HepG2 (cell line): ENCODE measurements around the gene CXCR4. TPM values are rescaled to one million over a fixed set of nuclear protein-coding genes. Genes with fewer than 3 reads are reported as not detected.
A peak's percentile ranks its signal among the peaks of the same experiment; 100 is the strongest.

Source experiments
- ATAC-seq: fragments of 200-7000 bp; cut with Tn5 transposase; 3 replicates; pipeline ENCODE4 v1.9.1; 2020; ENCODE audit warnings: mild to moderate bottlenecking, moderate library complexity
- BruUV-seq: library from RNA; stranded (reverse); fragments of 400-500 nt; replicated peaks from 2 replicates; lab custom pipeline; 2021; lab: Mats Ljungman, UMichigan
- CTCF ChIA-PET: fragments of 300-600 bp; formaldehyde crosslinking; extraction: SDS; loops from one replicate; lab custom pipeline; 2021; ENCODE audit warnings: low total read pairs, inconsistent platforms, low intra/inter-chr PET ratio; lab: Yijun Ruan, JAX
- POLR2A ChIA-PET: fragments of 350-600 bp; sonication (Branson Sonifier 250); formaldehyde crosslinking; loops from one replicate; lab custom pipeline; 2020; ENCODE audit warnings: antibody characterized with exemption, inconsistent platforms; lab: Yijun Ruan, JAX
- DNase-seq: peaks from one replicate; pipeline ENCODE4 v3.0.0-alpha.2; 2015; ENCODE audit warnings: low spot score
- FAIRE-seq: peaks from 3 replicates; lab custom pipeline; 2011; peaks lifted over from hg19 to GRCh38; lab: Jason Lieb, UNC
- H2AFZ ChIP-seq: one replicate; pipeline ENCODE4 v1.6.1; 2011; ENCODE audit warnings: low read length, inconsistent platforms
- H3K27ac ChIP-seq: fragments of 300-600 bp; 3 replicates; pipeline ENCODE4 v1.8.0; 2011; ENCODE audit warnings: mixed run types, mild to moderate bottlenecking, mixed read lengths, low read length, inconsistent platforms; ENCODE audit not compliant: insufficient read depth; ENCODE audit errors: extremely low read length
- H3K27me3 ChIP-seq, 2 experiments: fragments of 200-600 bp in 1 of 2; 2 replicates in 1 of 2; 3 replicates in 1 of 2; pipeline versions ENCODE4 v1.6.0 to v1.8.0; 2011; ENCODE audit warnings: low read length in 2 of 2, mild to moderate bottlenecking in 2 of 2, moderate library complexity in 2 of 2, inconsistent platforms in 1 of 2; ENCODE audit not compliant: insufficient read depth in 2 of 2, control insufficient read depth in 1 of 2
- H3K36me3 ChIP-seq, 2 experiments: fragments of 200-600 bp in 1 of 2; replicated peaks in 1 of 2; 2 replicates in 1 of 2; 3 replicates in 1 of 2; pipeline versions ENCODE4 v1.5.1 to v1.8.0; 2011; ENCODE audit warnings: low read length in 2 of 2, inconsistent platforms in 1 of 2; ENCODE audit not compliant: insufficient read depth in 2 of 2, control insufficient read depth in 1 of 2
- H3K4me1 ChIP-seq: 2 replicates; pipeline ENCODE4 v1.5.1; 2012; ENCODE audit warnings: low read length, inconsistent platforms; ENCODE audit not compliant: insufficient read depth
- H3K4me2 ChIP-seq: 2 replicates; pipeline ENCODE4 v1.6.0; 2011; ENCODE audit warnings: low read depth, low read length, inconsistent platforms
- H3K4me3 ChIP-seq, 3 experiments: fragments of 200-600 bp in 1 of 3; sonication (generic), shearing (Covaris generic) in 1 of 3; replicated peaks in 1 of 3; 2 replicates each; pipeline ENCODE4 v1.5.1; 2011 to 2016; ENCODE audit warnings: low read length in 3 of 3, inconsistent platforms in 2 of 3, low read depth in 2 of 3, mild to moderate bottlenecking in 2 of 3, control low read depth in 1 of 3, mixed read lengths in 1 of 3; ENCODE audit not compliant: insufficient read depth in 1 of 3
- H3K79me2 ChIP-seq: one replicate; pipeline ENCODE4 v1.6.1; 2011; ENCODE audit warnings: low read length, inconsistent platforms; ENCODE audit not compliant: insufficient read depth
- H3K9ac ChIP-seq: 2 replicates; pipeline ENCODE4 v1.6.0; 2011; ENCODE audit warnings: mild to moderate bottlenecking, low read depth, low read length, inconsistent platforms; ENCODE audit not compliant: insufficient read depth
- H3K9me3 ChIP-seq: 2 replicates; pipeline ENCODE4 v1.5.1; 2012; ENCODE audit warnings: mild to moderate bottlenecking, low read length
- H4K20me1 ChIP-seq: 2 replicates; pipeline ENCODE4 v1.6.0; 2011; ENCODE audit warnings: inconsistent platforms, mild to moderate bottlenecking, low read length, moderate library complexity; ENCODE audit not compliant: insufficient read depth
- ADNP ChIP-seq: sonication (generic); formaldehyde crosslinking; IDR thresholded peaks from 2 replicates; pipeline ENCODE4 v1.4.0; 2020; ENCODE audit warnings: missing genetic modification reagents
- FOSL1 ChIP-seq: sonication (generic); formaldehyde crosslinking; IDR thresholded peaks from 2 replicates; pipeline ENCODE4 v1.9.0; 2021; ENCODE audit warnings: missing genetic modification reagents, borderline replicate concordance
- GLI4 ChIP-seq: sonication (generic); formaldehyde crosslinking; IDR thresholded peaks from 2 replicates; pipeline ENCODE4 v1.5.1; 2020; ENCODE audit warnings: missing genetic modification reagents, mild to moderate bottlenecking, moderate library complexity, borderline replicate concordance
- HDAC6 ChIP-seq: fragments of 200-600 bp; sonication (generic); IDR thresholded peaks from 2 replicates; pipeline ENCODE4 v1.7.0; 2017; ENCODE audit warnings: mild to moderate bottlenecking, antibody characterized with exemption, low read length, low read depth
- NFYC ChIP-seq: IDR thresholded peaks from 2 replicates; pipeline ENCODE4 v1.6.1; 2016; ENCODE audit warnings: missing genetic modification reagents, missing compliant biosample characterization
- SMARCC2 ChIP-seq: fragments of 450-650 bp; IDR thresholded peaks from 2 replicates; pipeline ENCODE4 v1.6.1; 2017; ENCODE audit warnings: antibody characterized with exemption, mild to moderate bottlenecking
- TGIF2 ChIP-seq: IDR thresholded peaks from 2 replicates; pipeline ENCODE4 v1.6.1; 2016; ENCODE audit warnings: control low read depth, missing compliant biosample characterization
- TRAFD1 ChIP-seq: sonication (generic); formaldehyde crosslinking; IDR thresholded peaks from 2 replicates; pipeline ENCODE4 v1.5.1; 2020; ENCODE audit warnings: missing genetic modification reagents, mild to moderate bottlenecking, borderline replicate concordance
- TRIM24 ChIP-seq: sonication (generic); formaldehyde crosslinking; IDR thresholded peaks from 2 replicates; pipeline ENCODE4 v1.8.0; 2022; ENCODE audit warnings: mild to moderate bottlenecking, missing genetic modification reagents
- ZNF180 ChIP-seq: sonication (generic); formaldehyde crosslinking; IDR thresholded peaks from 2 replicates; pipeline ENCODE4 v1.4.0; 2020; ENCODE audit warnings: low read depth, missing genetic modification reagents, borderline replicate concordance
- ZNF773 ChIP-seq: sonication (generic); formaldehyde crosslinking; IDR thresholded peaks from 2 replicates; pipeline ENCODE4 v1.4.0; 2020; ENCODE audit warnings: missing genetic modification reagents, borderline replicate concordance
- WGBS: methylation state at CpG from one replicate; pipeline ENCODE4 v1.1.6; 2017; ENCODE audit warnings: low lambda C conversion rate; 5-methylcytosine and 5-hydroxymethylcytosine counted together
- in situ Hi-C: cut with HindIII; loops from 2 replicates; pipeline ENCODE4 v1.10.0; 2017; ENCODE audit warnings: low pct_unique_long_range_greater_than_20kb; ENCODE audit not compliant: extremely low pct_ligation_motif_present
- intact Hi-C: fragments of 100-400 bp; cut with micrococcal nuclease; formaldehyde crosslinking; loops from one replicate; pipeline ENCODE4 v1.10.0; 2022; ENCODE audit not compliant: unreplicated experiment
- polyA plus RNA-seq, 8 experiments: library from polyadenylated mRNA; depleted of rRNA in 3 of 8; stranded (reverse) in 7 of 8; unstranded in 1 of 8; fragments of >200 nt; fragmentation: Illumina TruSeq in 4 of 8; extraction: Trizol in 4 of 8; gene quantifications; 2 replicates each; pipeline versions ENCODE4 v1.2.1 to v1.2.3, GENCODE V29; 2011 to 2016; ENCODE audit warnings: low read depth in 4 of 8, missing spikeins in 1 of 8, mixed read lengths in 1 of 8; ENCODE audit not compliant: insufficient read depth in 1 of 8
- total RNA-seq, 5 experiments: library from RNA; depleted of rRNA; stranded (reverse); fragments of >200 nt; fragmentation: Illumina TruSeq; extraction: Trizol; gene quantifications; 2 replicates each; pipeline ENCODE4 v1.2.3, GENCODE V29; 2016; ENCODE audit warnings: low read depth in 1 of 5
- TF ChIP-seq, protein P1 (sequence below): sonication (generic); formaldehyde crosslinking; IDR thresholded peaks from 2 replicates; pipeline ENCODE4 v1.4.0; 2020; ENCODE audit warnings: missing genetic modification reagents

Gene CXCR4
- total and polyA plus RNA-seq, 2 of the 13 experiments (the other 11 are each of a cell fraction or from before 2014, with no cell fraction given) = 0.34 to 0.55 TPM

- Histone ChIP-seq H3K9me3 (no peaks in the 10 kb centered on the region), H3K36me3 (no peaks in the 10 kb centered on the region), H3K4me2 (no peak overlapping the region), H3K79me2 (no peaks in the 10 kb centered on the region), H4K20me1 (no peaks in the 10 kb centered on the region), H3K4me3 (no peak overlapping the region), H3K27ac (no peak overlapping the region), H2AFZ (no peak overlapping the region), H3K9ac (no peak overlapping the region), H3K27me3 (no peaks in the 10 kb centered on the region), H3K4me1 (no peaks in the 10 kb centered on the region)
- TF ChIP-seq ADNP (CRISPR knock-in tag) = no peak
- no peak for TF ChIP-seq HDAC6
- TF ChIP-seq, protein P1, sequence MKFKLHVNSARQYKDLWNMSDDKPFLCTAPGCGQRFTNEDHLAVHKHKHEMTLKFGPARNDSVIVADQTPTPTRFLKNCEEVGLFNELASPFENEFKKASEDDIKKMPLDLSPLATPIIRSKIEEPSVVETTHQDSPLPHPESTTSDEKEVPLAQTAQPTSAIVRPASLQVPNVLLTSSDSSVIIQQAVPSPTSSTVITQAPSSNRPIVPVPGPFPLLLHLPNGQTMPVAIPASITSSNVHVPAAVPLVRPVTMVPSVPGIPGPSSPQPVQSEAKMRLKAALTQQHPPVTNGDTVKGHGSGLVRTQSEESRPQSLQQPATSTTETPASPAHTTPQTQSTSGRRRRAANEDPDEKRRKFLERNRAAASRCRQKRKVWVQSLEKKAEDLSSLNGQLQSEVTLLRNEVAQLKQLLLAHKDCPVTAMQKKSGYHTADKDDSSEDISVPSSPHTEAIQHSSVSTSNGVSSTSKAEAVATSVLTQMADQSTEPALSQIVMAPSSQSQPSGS = no peak
- ChIA-PET POLR2A (no interaction called here), CTCF (no interaction called here)
- ATAC-seq (peak; percentile 26; the same call in 2 of the 3 replicates), DNase-seq (no peak), FAIRE-seq (no peak)
- WGBS = 22% methylated on average over 4 of the region's 4 CpGs
- no TSS peak for BruUV-seq
- in situ Hi-C loops (no loop called here), intact Hi-C loops (no loop called here)
These were observed 32.3 kb downstream of the CXCR4 start for GRCh38 chr2:136085453-136086209.

DNA sequence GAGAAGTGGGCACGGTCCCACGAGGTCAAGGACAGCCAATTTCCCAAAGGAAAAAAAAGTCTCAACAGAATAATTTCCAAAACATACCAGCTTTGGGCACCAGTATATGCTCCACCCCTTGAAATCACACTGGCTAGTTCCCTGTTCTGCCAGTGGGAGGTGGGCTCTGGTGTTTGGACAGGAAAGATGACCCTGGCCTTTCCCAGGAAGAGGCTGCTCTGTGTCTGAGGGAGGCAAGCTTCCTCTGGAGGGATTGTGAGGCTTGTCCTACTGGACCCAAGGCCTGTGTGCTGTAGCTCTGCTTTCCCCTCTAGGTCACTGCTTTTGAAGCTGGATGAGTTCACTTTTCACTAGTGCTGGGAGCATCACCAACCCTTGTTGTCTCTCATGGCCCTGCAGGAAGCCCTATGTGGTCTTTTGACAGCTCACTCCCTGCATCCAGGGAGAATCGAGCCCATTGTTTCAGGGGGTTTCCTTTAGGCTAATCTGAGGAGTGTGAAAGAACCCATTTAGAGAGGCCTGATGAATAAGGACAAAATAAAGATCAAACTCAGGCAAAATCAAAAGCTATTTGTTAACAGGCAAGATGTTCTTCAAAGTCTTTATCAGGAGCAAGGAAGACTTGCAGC is 36.3 kb downstream of the CXCR4 start:
- ChIA-PET POLR2A (no interaction called here), CTCF (no interaction called here)
- 12% methylated on average over 3 of the region's 3 CpGs for WGBS

More for the DNA sequence above, 36.3 kb downstream of the CXCR4 start:
- TF ChIP-seq TRIM24 (CRISPR knock-in tag) (no peak), TRAFD1 (CRISPR knock-in tag) (no peak), SMARCC2 (no peak), TGIF2 (CRISPR knock-in tag) (no peak), GLI4 (CRISPR knock-in tag) (no peak), ZNF180 (CRISPR knock-in tag) (no peak), FOSL1 (CRISPR knock-in tag) (no peak), ZNF773 (CRISPR knock-in tag) (no peak), NFYC (CRISPR knock-in tag) (no peak)
- ATAC-seq = peak; percentile 53
- H3K4me3 ChIP-seq = no peak overlapping the region
- H3K27me3 ChIP-seq = no peaks in the 10 kb centered on the region; a peak in 1 of 5 replicates
- in situ Hi-C loops (no loop called here), intact Hi-C loops (no loop called here)
- H3K9me3 ChIP-seq = no peaks in the 10 kb centered on the region
- no peaks in the 10 kb centered on the region for H3K79me2 ChIP-seq
- H3K9ac ChIP-seq = no peak overlapping the region
- FAIRE-seq = no peak
- DNase-seq = no peak
- no peaks in the 10 kb centered on the region for H3K4me1 ChIP-seq
- no peak overlapping the region for H3K4me2 ChIP-seq
- H2AFZ ChIP-seq = no peak overlapping the region
- H4K20me1 ChIP-seq = no peaks in the 10 kb centered on the region
- no TSS peak for BruUV-seq
- H3K27ac ChIP-seq = no peak overlapping the region
- H3K36me3 ChIP-seq = no peaks in the 10 kb centered on the region
